H9 (cell line): ENCODE data around the gene SYNGAP1. TPM values are rescaled to one million over a fixed set of nuclear protein-coding genes. Genes with fewer than 3 reads are reported as not detected.

ENCODE experiments used
- DNase-seq: peaks from one replicate; pipeline ENCODE4 v3.0.0-alpha.2; 2017
- H2AFZ ChIP-seq: one replicate; pipeline ENCODE4 v1.6.1; 2013; ENCODE audit warnings: mild to moderate bottlenecking, low read length, control low read depth, moderate library complexity
- H2AK5ac ChIP-seq: 2 replicates; pipeline ENCODE4 v1.6.1; 2013; ENCODE audit warnings: low read length, control low read depth, mixed read lengths; ENCODE audit not compliant: insufficient read length
- H2BK120ac ChIP-seq: one replicate; pipeline ENCODE4 v1.6.1; 2013; ENCODE audit warnings: low read depth, mild to moderate bottlenecking, low read length, control low read depth, inconsistent platforms; ENCODE audit not compliant: poor library complexity, severe bottlenecking
- H2BK12ac ChIP-seq: 2 replicates; pipeline ENCODE4 v1.6.1; 2013; ENCODE audit warnings: low read length, control low read depth, mixed read lengths, low read depth; ENCODE audit not compliant: insufficient read length
- H2BK15ac ChIP-seq: 2 replicates; pipeline ENCODE4 v1.6.1; 2013; ENCODE audit warnings: low read depth, low read length, control low read depth
- H2BK20ac ChIP-seq: one replicate; pipeline ENCODE4 v1.6.1; 2013; ENCODE audit warnings: low read depth, mild to moderate bottlenecking, low read length, control low read depth, inconsistent platforms; ENCODE audit not compliant: poor library complexity, severe bottlenecking
- H2BK5ac ChIP-seq: 2 replicates; pipeline ENCODE4 v1.6.1; 2013; ENCODE audit warnings: low read length, control low read depth, mixed read lengths; ENCODE audit not compliant: insufficient read length
- H3K14ac ChIP-seq: 2 replicates; pipeline ENCODE4 v1.6.1; 2013; ENCODE audit warnings: low read length, control low read depth; ENCODE audit not compliant: insufficient read depth
- H3K18ac ChIP-seq: 2 replicates; pipeline ENCODE4 v1.6.1; 2013; ENCODE audit warnings: low read depth, mild to moderate bottlenecking, mixed read lengths, low read length, control low read depth; ENCODE audit not compliant: insufficient read length
- H3K23ac ChIP-seq: 2 replicates; pipeline ENCODE4 v1.6.1; 2013; ENCODE audit warnings: low read length, control low read depth, mixed read lengths, low read depth; ENCODE audit not compliant: insufficient read length
- H3K23me2 ChIP-seq: 2 replicates; pipeline ENCODE4 v1.6.1; 2013; ENCODE audit warnings: low read depth, mild to moderate bottlenecking, mixed read lengths, low read length, control low read depth; ENCODE audit not compliant: insufficient read length, poor library complexity, severe bottlenecking
- H3K27ac ChIP-seq: 2 replicates; pipeline ENCODE4 v1.5.1; 2013; ENCODE audit warnings: low read length, control low read depth, mixed read lengths, low read depth; ENCODE audit not compliant: insufficient read length
- H3K27me3 ChIP-seq: 2 replicates; pipeline ENCODE4 v1.6.1; 2013; ENCODE audit warnings: low read length, control low read depth, inconsistent platforms; ENCODE audit not compliant: insufficient read depth
- H3K4ac ChIP-seq: 2 replicates; pipeline ENCODE4 v1.6.1; 2013; ENCODE audit warnings: low read depth, mild to moderate bottlenecking, control low read depth, inconsistent platforms, low read length, moderate library complexity
- H3K4me1 ChIP-seq: 2 replicates; pipeline ENCODE4 v1.6.1; 2013; ENCODE audit warnings: low read length, control low read depth, inconsistent platforms; ENCODE audit not compliant: insufficient read depth
- H3K4me2 ChIP-seq: 2 replicates; pipeline ENCODE4 v1.6.1; 2013; ENCODE audit warnings: low read length, control low read depth, mixed read lengths; ENCODE audit not compliant: insufficient read length, insufficient read depth
- H3K56ac ChIP-seq: 2 replicates; pipeline ENCODE4 v1.6.1; 2013; ENCODE audit warnings: low read depth, mild to moderate bottlenecking, mixed read lengths, low read length, control low read depth; ENCODE audit not compliant: insufficient read length
- H3K79me1 ChIP-seq: 2 replicates; pipeline ENCODE4 v1.6.1; 2013; ENCODE audit warnings: low read depth, mild to moderate bottlenecking, moderate library complexity, low read length, control low read depth, inconsistent platforms; ENCODE audit not compliant: insufficient read depth, poor library complexity, severe bottlenecking
- H3K79me2 ChIP-seq: 2 replicates; pipeline ENCODE4 v1.6.1; 2013; ENCODE audit warnings: low read length, control low read depth, inconsistent platforms; ENCODE audit not compliant: insufficient read depth
- H3K9ac ChIP-seq: 2 replicates; pipeline ENCODE4 v1.6.1; 2013; ENCODE audit warnings: low read length, control low read depth, mixed read lengths; ENCODE audit not compliant: insufficient read length; ENCODE audit errors: extremely low read depth
- H3K9me3 ChIP-seq: one replicate; pipeline ENCODE4 v1.6.1; 2013; ENCODE audit warnings: low read depth, low read length, inconsistent platforms; ENCODE audit not compliant: control insufficient read depth
- H3T11ph ChIP-seq: one replicate; pipeline ENCODE4 v1.6.1; 2013; ENCODE audit warnings: mild to moderate bottlenecking, low read length, control low read depth, inconsistent platforms
- H4K20me1 ChIP-seq: one replicate; pipeline ENCODE4 v1.6.1; 2013; ENCODE audit not compliant: control insufficient read depth, insufficient read length, insufficient read depth
- H4K5ac ChIP-seq: 2 replicates; pipeline ENCODE4 v1.6.1; 2013; ENCODE audit warnings: low read depth, mild to moderate bottlenecking, mixed read lengths, low read length, control low read depth; ENCODE audit not compliant: insufficient read length
- H4K8ac ChIP-seq: replicated peaks from 2 replicates; pipeline ENCODE4 v1.6.1; 2013; ENCODE audit warnings: low read length, control low read depth, mixed read lengths, low read depth; ENCODE audit not compliant: insufficient read length
- H4K91ac ChIP-seq: 2 replicates; pipeline ENCODE4 v1.6.1; 2013; ENCODE audit warnings: low read depth, mild to moderate bottlenecking, moderate library complexity, mixed read lengths, low read length, control low read depth; ENCODE audit not compliant: insufficient read length
- H3K27ac Mint-ChIP-seq, 3 experiments: 2 replicates in 2 of 3; 3 replicates in 1 of 3; pipeline ENCODE4 v1.8.0; 2020 to 2021; ENCODE audit warnings: mixed read lengths in 3 of 3, mild to moderate bottlenecking in 1 of 3, moderate library complexity in 1 of 3
- H3K27me3 Mint-ChIP-seq: 2 replicates; pipeline ENCODE4 v1.8.0; 2021; ENCODE audit warnings: low read depth, mild to moderate bottlenecking, moderate library complexity, mixed read lengths
- H3K36me3 Mint-ChIP-seq, 3 experiments: 2 replicates in 2 of 3; 3 replicates in 1 of 3; pipeline ENCODE4 v1.8.0; 2020 to 2021; ENCODE audit warnings: low read depth in 3 of 3, mixed read lengths in 3 of 3; ENCODE audit not compliant: insufficient read depth in 1 of 3
- H3K4me1 Mint-ChIP-seq, 2 experiments: 2 replicates each; pipeline ENCODE4 v1.8.0; 2020; ENCODE audit warnings: mixed read lengths in 2 of 2
- H3K4me3 Mint-ChIP-seq, 2 experiments: 2 replicates in 1 of 2; 3 replicates in 1 of 2; pipeline ENCODE4 v1.8.0; 2020 to 2021; ENCODE audit warnings: mild to moderate bottlenecking in 2 of 2, mixed read lengths in 2 of 2, moderate library complexity in 1 of 2
- H3K9me3 Mint-ChIP-seq, 2 experiments: 2 replicates in 1 of 2; 3 replicates in 1 of 2; pipeline ENCODE4 v1.8.0; 2020; ENCODE audit warnings: mild to moderate bottlenecking in 2 of 2, mixed read lengths in 2 of 2, moderate library complexity in 1 of 2
- WGBS: extraction: QIAGEN DNeasy Blood & Tissue Kit; methylation state at CpG from one replicate; pipeline ENCODE4 v1.1.7; 2013; ENCODE audit warnings: missing lambda C conversion rate, low lambda C conversion rate, mixed read lengths; ENCODE audit not compliant: insufficient read length; ENCODE audit errors: extremely low coverage; 5-methylcytosine and 5-hydroxymethylcytosine counted together
- total RNA-seq: library from RNA; stranded (reverse); gene quantifications from 2 replicates; pipeline ENCODE4 v1.2.1, GENCODE V29; 2021
- TF ChIP-seq, protein P1 (sequence below): fragments of 200-600 bp; sonication (generic); conservative IDR thresholded peaks from 3 replicates; pipeline ENCODE4 v1.8.0; 2021; ENCODE audit warnings: antibody characterized with exemption, mild to moderate bottlenecking

SYNGAP1 gene
- total RNA-seq, 1 experiment from 2014 or later, result 121 TPM

GRCh38 chr6:33392595-33392948, 27.3 kb upstream of the SYNGAP1 start:
- H4K20me1 ChIP-seq, result no peaks in the 10 kb centered on the region
- no peak overlapping the region for H3K56ac ChIP-seq
- no peak overlapping the region for H2BK5ac ChIP-seq
- no peaks in the 10 kb centered on the region for H3K27me3 ChIP-seq
- no peak for DNase-seq
- Mint-ChIP-seq H3K4me1 (peaks cover 34 to 36% of the 10 kb centered on the region in 2 experiments), H3K36me3 (peaks cover 9 to 18% (median 15%) of the 10 kb centered on the region in 3 experiments; a peak in 6 of 7 replicates), H3K27ac (peak overlapping the region in 2 of 3 experiments; percentile 26 to 92; a peak in 4 of 7 replicates), H3K4me3 (peak overlapping the region; percentile 94), H3K27me3 (no peaks in the 10 kb centered on the region), H3K9me3 (no peaks in the 10 kb centered on the region)
- H3K79me1 ChIP-seq, result peaks cover 8% of the 10 kb centered on the region
- H2BK20ac ChIP-seq, result no peak overlapping the region
- no peak overlapping the region for H4K5ac ChIP-seq
- WGBS, result no CpG with 5 or more reads among the region's 5 CpGs
- peaks cover 39% of the 10 kb centered on the region for H3K79me2 ChIP-seq
- no peak overlapping the region for H2BK120ac ChIP-seq
- peak overlapping the region; percentile 84 for H3K9ac ChIP-seq
- no peak overlapping the region for H2BK15ac ChIP-seq
- no peak overlapping the region for H3K14ac ChIP-seq
- H3K4ac ChIP-seq, result no peak overlapping the region
- no peak overlapping the region for H2BK12ac ChIP-seq
- no peak overlapping the region for H3K27ac ChIP-seq
- TF ChIP-seq, protein P1, sequence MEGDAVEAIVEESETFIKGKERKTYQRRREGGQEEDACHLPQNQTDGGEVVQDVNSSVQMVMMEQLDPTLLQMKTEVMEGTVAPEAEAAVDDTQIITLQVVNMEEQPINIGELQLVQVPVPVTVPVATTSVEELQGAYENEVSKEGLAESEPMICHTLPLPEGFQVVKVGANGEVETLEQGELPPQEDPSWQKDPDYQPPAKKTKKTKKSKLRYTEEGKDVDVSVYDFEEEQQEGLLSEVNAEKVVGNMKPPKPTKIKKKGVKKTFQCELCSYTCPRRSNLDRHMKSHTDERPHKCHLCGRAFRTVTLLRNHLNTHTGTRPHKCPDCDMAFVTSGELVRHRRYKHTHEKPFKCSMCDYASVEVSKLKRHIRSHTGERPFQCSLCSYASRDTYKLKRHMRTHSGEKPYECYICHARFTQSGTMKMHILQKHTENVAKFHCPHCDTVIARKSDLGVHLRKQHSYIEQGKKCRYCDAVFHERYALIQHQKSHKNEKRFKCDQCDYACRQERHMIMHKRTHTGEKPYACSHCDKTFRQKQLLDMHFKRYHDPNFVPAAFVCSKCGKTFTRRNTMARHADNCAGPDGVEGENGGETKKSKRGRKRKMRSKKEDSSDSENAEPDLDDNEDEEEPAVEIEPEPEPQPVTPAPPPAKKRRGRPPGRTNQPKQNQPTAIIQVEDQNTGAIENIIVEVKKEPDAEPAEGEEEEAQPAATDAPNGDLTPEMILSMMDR, result no peak
- H2AFZ ChIP-seq, result no peak overlapping the region
- peak overlapping the region; percentile 88 for H3K4me2 ChIP-seq
- H3K23ac ChIP-seq, result no peak overlapping the region
- H4K8ac ChIP-seq, result no peak overlapping the region
- H3K9me3 ChIP-seq, result no peaks in the 10 kb centered on the region
- H4K91ac ChIP-seq, result no peak overlapping the region
- H3K18ac ChIP-seq, result no peak overlapping the region
- H3T11ph ChIP-seq, result no peak overlapping the region
- peaks cover 2% of the 10 kb centered on the region; the same call in 1 of the 2 replicates for H3K4me1 ChIP-seq
- peaks cover 10% of the 10 kb centered on the region for H3K23me2 ChIP-seq
- H2AK5ac ChIP-seq, result no peak overlapping the region
